GM18868 (cell line): Measurements from ENCODE around the gene ATP13A2.

ENCODE experiments used
- ATAC-seq: cut with Tn5 transposase; IDR thresholded peaks from one replicate; pipeline ENCODE4 v1.9.1; 2021; ENCODE audit warnings: mild to moderate bottlenecking, moderate library complexity; ENCODE audit not compliant: unreplicated experiment

The ATP13A2 gene

DNA sequence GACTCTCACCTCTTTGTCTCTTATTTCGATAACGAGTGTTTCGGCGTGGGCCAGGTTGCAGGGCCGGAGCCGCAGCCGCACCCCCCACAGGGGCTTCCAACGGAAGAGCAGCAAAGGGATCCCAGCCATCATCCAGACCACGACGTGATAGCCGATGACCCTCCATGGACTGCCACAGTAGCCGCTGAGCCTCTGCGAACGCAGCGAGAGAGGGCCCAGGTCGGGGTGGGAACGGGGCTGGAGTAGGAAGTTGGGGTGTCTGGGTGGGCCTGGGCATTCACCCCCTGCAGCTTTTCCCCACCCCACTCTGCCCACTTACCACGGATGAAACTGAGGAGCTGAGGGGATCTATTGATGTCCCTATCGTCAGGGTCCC, 6.4 kb downstream of the ATP13A2 start:
- ATAC-seq: no peak

DNA sequence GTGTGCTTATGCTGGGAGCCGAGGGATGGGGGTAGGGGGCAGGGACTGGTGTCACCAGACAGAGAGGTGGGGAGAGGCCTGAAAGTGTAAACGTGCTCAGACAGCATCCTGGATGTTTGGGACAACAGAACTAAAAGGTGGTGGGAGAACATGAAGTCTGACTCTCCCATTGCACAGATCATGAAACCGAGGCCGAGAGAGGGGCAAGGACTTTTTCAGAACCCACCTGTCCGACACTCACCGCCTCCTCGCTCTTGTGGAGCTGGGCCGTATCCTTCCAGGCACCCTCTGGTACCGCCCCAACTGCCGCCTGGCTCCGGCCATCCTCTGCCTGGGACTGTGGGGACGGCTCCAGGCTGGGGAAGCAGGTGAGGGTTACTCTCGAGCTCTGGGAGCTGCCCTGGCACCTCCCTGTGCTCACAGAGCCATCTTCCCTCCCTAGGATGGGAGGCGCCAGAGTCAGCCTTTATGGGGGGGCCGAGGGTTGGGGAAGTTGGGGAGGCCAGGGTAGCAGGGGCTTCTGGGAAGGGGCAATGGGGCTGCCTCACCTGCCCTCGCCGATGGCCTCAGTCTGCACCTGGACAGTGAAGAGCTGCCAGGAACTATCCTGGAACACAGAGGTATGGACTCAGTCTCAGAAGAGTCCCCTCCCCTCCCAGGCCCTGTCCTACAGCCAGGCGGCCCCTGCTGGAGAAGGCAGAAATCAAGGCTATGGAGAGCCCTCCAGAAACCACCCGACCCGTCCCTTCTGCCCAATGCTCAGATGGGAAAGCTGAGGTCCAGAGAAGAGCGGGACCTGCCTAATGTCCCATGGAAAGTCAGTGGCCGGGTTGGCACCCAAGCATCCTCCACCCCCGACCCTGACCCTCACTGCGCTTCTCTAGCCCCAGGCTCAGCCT, 7.0 kb downstream of the ATP13A2 start:
- no peak for ATAC-seq

- no peak for ATAC-seq
Observed at GRCh38 chr1:17002524-17002902, 9.2 kb downstream of the ATP13A2 start.

GRCh38 chr1:17001760-17002523, 9.8 kb downstream of the ATP13A2 start:
- ATAC-seq: no peak

- no peak for ATAC-seq
Observed at GRCh38 chr1:16999863-17000262, 11.9 kb downstream of the ATP13A2 start.

- ATAC-seq: no peak
Observed at GRCh38 chr1:16998589-16998988, 13.1 kb downstream of the ATP13A2 start.

GRCh38 chr1:16996845-16997244, 14.9 kb downstream of the ATP13A2 start:
- ATAC-seq: no peak

- ATAC-seq: no peak
Observed at GRCh38 chr1:16993521-16994038, 18.1 kb downstream of the ATP13A2 start.

DNA sequence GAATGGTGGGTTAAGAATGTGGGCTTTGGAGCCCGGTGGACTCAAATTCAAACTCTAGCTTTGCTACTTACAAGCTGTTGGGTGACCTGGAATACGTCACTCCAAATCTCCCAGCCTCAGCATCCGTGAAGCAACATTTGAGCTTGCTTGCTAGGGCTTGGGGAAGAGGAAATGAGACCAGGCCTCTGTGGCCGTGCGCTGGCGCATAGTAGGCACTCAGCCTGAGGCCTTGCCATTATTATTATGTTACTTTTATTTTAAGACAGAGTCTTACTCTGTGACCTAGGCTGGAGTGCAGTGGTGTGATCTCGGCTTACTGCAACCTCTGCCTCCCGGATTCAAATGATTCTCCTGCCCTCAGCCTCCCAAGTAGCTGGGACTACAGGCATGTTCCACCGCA, 19.1 kb downstream of the ATP13A2 start:
- no peak for ATAC-seq

GRCh38 chr1:16992102-16992501, 19.6 kb downstream of the ATP13A2 start:
- ATAC-seq: no peak

DNA sequence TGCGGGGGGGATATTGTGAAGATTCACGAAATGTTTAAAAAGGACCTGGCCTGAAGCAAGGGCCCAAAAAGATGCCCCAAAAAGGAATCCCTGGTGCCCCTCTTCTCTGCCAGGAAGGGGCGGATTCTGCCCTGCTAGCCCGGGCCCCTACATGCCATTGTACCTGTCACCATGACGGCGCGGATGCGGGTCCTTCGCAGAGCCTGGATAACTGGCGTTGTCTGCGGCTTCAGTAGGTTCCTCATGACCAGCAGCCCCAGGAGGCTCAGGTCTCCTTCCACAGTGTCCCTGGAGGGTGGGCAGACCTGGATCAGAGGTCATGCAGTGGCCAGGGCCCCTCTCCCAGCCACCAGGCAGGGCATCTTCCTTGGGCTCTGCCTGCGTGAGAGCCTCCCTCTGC, 20.2 kb downstream of the ATP13A2 start:
- no peak for ATAC-seq

GRCh38 chr1:16989676-16990391, 21.9 kb downstream of the ATP13A2 start:
- no peak for ATAC-seq

DNA sequence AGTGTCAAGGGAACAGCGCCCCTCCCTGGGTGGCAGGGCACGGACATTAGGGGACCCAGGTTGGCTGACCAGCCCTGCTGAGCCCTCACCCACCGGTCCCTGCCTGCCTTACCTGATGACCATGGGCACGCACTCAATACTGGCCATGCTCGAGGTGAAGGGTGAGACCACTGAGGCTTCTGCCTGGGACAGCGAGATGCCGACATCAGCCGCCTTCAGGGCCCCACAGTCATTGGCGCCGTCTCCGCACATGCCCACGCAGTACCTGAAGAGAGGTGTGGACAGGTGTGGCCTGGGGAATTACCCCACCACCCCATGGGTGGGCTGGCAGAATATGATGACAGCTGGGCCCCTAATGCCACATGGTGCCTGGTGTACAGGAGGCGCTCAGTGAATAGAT, 23.5 kb downstream of the ATP13A2 start:
- ATAC-seq: no peak

DNA sequence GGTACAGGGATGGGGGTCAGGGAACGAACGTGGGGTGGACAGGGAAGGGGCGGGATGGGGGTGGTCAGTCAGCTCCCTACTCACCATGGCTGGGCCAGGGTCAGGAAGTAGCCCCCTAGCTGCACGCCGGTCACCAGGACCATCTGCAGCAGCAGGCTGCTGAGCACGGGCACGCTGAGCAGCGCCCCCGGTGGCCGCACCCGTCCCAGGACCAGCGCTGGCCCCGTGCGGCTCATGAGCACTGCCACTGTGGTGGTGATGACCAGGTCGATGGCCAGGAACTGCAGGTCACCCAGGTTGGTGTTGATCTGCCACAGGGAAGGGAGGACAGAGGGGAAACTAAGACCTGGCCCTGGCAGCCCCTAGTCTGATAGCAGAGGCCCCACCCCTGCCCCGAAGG, 24.8 kb downstream of the ATP13A2 start:
- ATAC-seq: no peak

- ATAC-seq: no peak
Observed at GRCh38 chr1:16986560-16986959, 25.2 kb downstream of the ATP13A2 start.

DNA sequence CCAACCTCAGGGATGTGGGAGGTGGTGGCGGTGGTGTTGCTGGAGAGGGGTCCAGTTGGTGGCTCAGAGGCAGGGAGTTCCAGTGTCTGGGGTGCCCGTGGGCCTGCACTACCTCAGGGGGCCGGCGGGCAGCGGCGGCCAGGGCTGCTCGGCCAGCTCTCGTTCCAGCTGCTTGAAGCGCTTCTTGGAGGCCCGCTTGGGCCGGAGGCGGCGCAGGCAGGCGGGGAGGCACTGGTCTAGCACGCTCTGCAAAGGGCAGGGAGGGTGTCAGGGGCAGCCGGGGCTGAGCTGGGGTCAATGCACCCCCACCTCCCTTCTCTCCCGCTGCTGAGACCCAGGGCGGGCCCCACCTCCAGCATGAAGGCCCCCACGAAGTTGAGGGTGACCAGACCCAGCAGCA, 25.6 kb downstream of the ATP13A2 start:
- ATAC-seq: no peak

- ATAC-seq: no peak
Observed at GRCh38 chr1:16984717-16985116, 27.0 kb downstream of the ATP13A2 start.

GRCh38 chr1:16983649-16984048, 28.1 kb downstream of the ATP13A2 start:
- ATAC-seq: no peak

DNA sequence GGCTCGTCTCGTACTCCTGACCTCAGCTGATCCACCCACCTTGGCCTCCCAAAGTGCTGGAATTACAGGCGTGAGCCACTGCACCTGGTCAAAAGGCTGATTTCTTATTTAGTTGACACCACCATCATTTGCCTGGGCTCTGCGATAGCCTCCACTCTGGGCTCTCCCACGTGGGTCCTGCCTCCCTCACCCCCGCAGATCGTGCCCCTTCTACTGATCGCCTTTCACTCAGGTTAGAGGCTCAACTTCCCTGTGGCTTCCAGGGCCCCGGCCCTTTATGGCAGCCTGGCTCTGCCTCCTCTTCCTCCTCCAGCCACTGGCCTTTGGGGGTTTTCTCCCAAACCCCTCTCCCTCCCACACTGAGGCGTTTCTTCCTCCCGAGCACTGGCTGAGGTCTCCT, 28.8 kb downstream of the ATP13A2 start:
- ATAC-seq: no peak

GRCh38 chr1:16981269-16981849, 30.4 kb downstream of the ATP13A2 start:
- ATAC-seq: no peak
